GM12878 (cell line): ENCODE data around the gene FARS2. TPM values are rescaled to one million over a fixed set of nuclear protein-coding genes. Genes with fewer than 3 reads are reported as not detected.

Experiments used
- ATAC-seq: fragments of 200-7000 bp; cut with Tn5 transposase; 3 replicates; pipeline ENCODE4 v1.9.1; 2020; ENCODE audit warnings: mild to moderate bottlenecking, moderate library complexity
- BruUV-seq: library from RNA; stranded (reverse); fragments of 400-500 nt; replicated peaks from 2 replicates; lab custom pipeline; 2021; lab: Mats Ljungman, UMichigan
- CTCF ChIA-PET: fragments of 300-600 bp; sonication (Branson Sonifier 250); formaldehyde crosslinking; extraction: SDS; loops from one replicate; lab custom pipeline; 2021; ENCODE audit warnings: inconsistent platforms; lab: Yijun Ruan, JAX
- POLR2A ChIA-PET: fragments of 350-600 bp; formaldehyde crosslinking; extraction: SDS; loops from one replicate; lab custom pipeline; 2021; ENCODE audit warnings: inconsistent platforms; lab: Charles Lee
- RAD21 ChIA-PET: fragments of 300-600 bp; sonication (Branson Sonifier 250); formaldehyde crosslinking; loops from one replicate; lab custom pipeline; 2023; ENCODE audit warnings: antibody characterized with exemption; ENCODE audit not compliant: unreplicated experiment; lab: Charles Lee
- SMC1A ChIA-PET: fragments of 300-600 bp; sonication (Branson Sonifier 250); formaldehyde crosslinking; loops from one replicate; lab custom pipeline; 2023; ENCODE audit not compliant: unreplicated experiment, uncharacterized antibody; lab: Charles Lee
- DNase-seq: peaks from one replicate; pipeline ENCODE4 v3.0.0-alpha.2; 2011; ENCODE audit warnings: low read depth, low spot score
- FAIRE-seq: peaks from 3 replicates; lab custom pipeline; 2011; peaks lifted over from hg19 to GRCh38; lab: Jason Lieb, UNC
- H2AFZ ChIP-seq: 2 replicates; pipeline ENCODE4 v1.6.0; 2011; ENCODE audit warnings: low read depth, low read length, control low read depth; ENCODE audit not compliant: control insufficient read depth
- H3K27ac ChIP-seq: 2 replicates; pipeline ENCODE4 v1.5.1; 2011; ENCODE audit warnings: control low read depth; ENCODE audit not compliant: control insufficient read depth, insufficient read depth
- H3K27me3 ChIP-seq, 2 experiments: replicated peaks in 1 of 2; 2 replicates each; pipeline versions ENCODE4 v1.6.0 to v1.6.1; 2011; ENCODE audit warnings: low read length in 1 of 2; ENCODE audit not compliant: control insufficient read depth in 2 of 2, insufficient read depth in 2 of 2
- H3K36me3 ChIP-seq, 2 experiments: 2 replicates each; pipeline ENCODE4 v1.5.1; 2011; ENCODE audit warnings: low read length in 1 of 2; ENCODE audit not compliant: control insufficient read depth in 2 of 2, insufficient read depth in 2 of 2
- H3K4me1 ChIP-seq: 2 replicates; pipeline ENCODE4 v1.6.1; 2011; ENCODE audit warnings: mild to moderate bottlenecking, low read length, moderate library complexity, mixed read lengths; ENCODE audit not compliant: control insufficient read depth, insufficient read depth
- H3K4me2 ChIP-seq: 2 replicates; pipeline ENCODE4 v1.6.0; 2011; ENCODE audit warnings: control low read depth; ENCODE audit not compliant: control insufficient read depth, insufficient read depth
- H3K4me3 ChIP-seq: fragments of 200-600 bp; sonication (generic); 2 replicates; pipeline ENCODE4 v1.5.1; 2016
- H3K79me2 ChIP-seq: 2 replicates; pipeline ENCODE4 v1.6.0; 2011; ENCODE audit warnings: low read length; ENCODE audit not compliant: control insufficient read depth, insufficient read depth
- H3K9ac ChIP-seq: 2 replicates; pipeline ENCODE4 v1.8.0; 2011; ENCODE audit warnings: low read length, control low read depth, mixed read lengths; ENCODE audit not compliant: control insufficient read depth, insufficient read depth
- H3K9me3 ChIP-seq: replicated peaks from 3 replicates; pipeline ENCODE4 v1.5.1; 2011; ENCODE audit warnings: mild to moderate bottlenecking, low read length; ENCODE audit not compliant: control insufficient read depth, insufficient read depth
- H4K20me1 ChIP-seq: 2 replicates; pipeline ENCODE4 v1.6.0; 2011; ENCODE audit not compliant: control insufficient read depth, insufficient read depth
- BHLHE40 ChIP-seq, 2 experiments: fragments of 450-650 bp in 1 of 2; IDR thresholded peaks; 2 replicates each; pipeline ENCODE4 v1.6.1; 2011 to 2017; ENCODE audit warnings: low read depth in 2 of 2, borderline replicate concordance in 1 of 2, improper control_type of control experiment in 1 of 2, low read length in 1 of 2, mild to moderate bottlenecking in 1 of 2
- BRCA1 ChIP-seq: IDR thresholded peaks from 2 replicates; pipeline ENCODE4 v1.6.1; 2011; ENCODE audit warnings: low read depth, low read length, improper control_type of control experiment
- IRF3 ChIP-seq: fragments of 450-650 bp; IDR thresholded peaks from 2 replicates; pipeline ENCODE4 v1.6.1; 2014; ENCODE audit warnings: mild to moderate bottlenecking
- MEF2A ChIP-seq: IDR thresholded peaks from 2 replicates; pipeline ENCODE4 v1.6.1; 2011; ENCODE audit warnings: low read depth, mild to moderate bottlenecking, low read length, moderate library complexity; ENCODE audit not compliant: insufficient read depth
- NBN ChIP-seq: fragments of 450-650 bp; IDR thresholded peaks from 2 replicates; pipeline ENCODE4 v1.6.1; 2016
- PAX8 ChIP-seq: fragments of 450-650 bp; IDR thresholded peaks from 2 replicates; pipeline ENCODE4 v1.6.1; 2017; ENCODE audit warnings: mild to moderate bottlenecking, moderate library complexity
- PBX3 ChIP-seq: IDR thresholded peaks from 2 replicates; pipeline ENCODE4 v1.6.1; 2011; ENCODE audit warnings: mild to moderate bottlenecking, low read depth, low read length, moderate library complexity; ENCODE audit not compliant: insufficient replicate concordance
- POU2F2 ChIP-seq: IDR thresholded peaks from 3 replicates; pipeline ENCODE4 v1.6.1; 2011; ENCODE audit warnings: low read depth, mild to moderate bottlenecking, low read length, borderline replicate concordance
- PRDM15 ChIP-seq: fragments of 450-650 bp; formaldehyde crosslinking; IDR thresholded peaks from 2 replicates; pipeline ENCODE4 v1.4.0; 2020; ENCODE audit warnings: mild to moderate bottlenecking, moderate library complexity
- SMAD5 ChIP-seq: IDR thresholded peaks from 2 replicates; pipeline ENCODE4 v1.6.1; 2016; ENCODE audit warnings: antibody characterized with exemption, low read depth
- SMARCA5 ChIP-seq: fragments of 450-650 bp; IDR thresholded peaks from 2 replicates; pipeline ENCODE4 v1.6.1; 2017; ENCODE audit warnings: mild to moderate bottlenecking
- SUZ12 ChIP-seq: fragments of 200-600 bp; sonication (generic); IDR thresholded peaks from one replicate; pipeline ENCODE4 v1.6.1; 2018; ENCODE audit warnings: antibody characterized with exemption, mild to moderate bottlenecking; ENCODE audit not compliant: unreplicated experiment
- TCF7 ChIP-seq: IDR thresholded peaks from 2 replicates; pipeline ENCODE4 v1.6.1; 2014; ENCODE audit warnings: antibody characterized with exemption, borderline replicate concordance
- WGBS: methylation state at CpG from one replicate; pipeline ENCODE4 v1.1.6; 2016; ENCODE audit warnings: low lambda C conversion rate; ENCODE audit not compliant: insufficient replicate concordance, insufficient coverage; ENCODE audit errors: missing lambda C conversion rate; 5-methylcytosine and 5-hydroxymethylcytosine counted together
- in situ Hi-C: fragments of 300-500 bp; cut with MboI; formaldehyde crosslinking; loops from 9 replicates; pipeline ENCODE4 v1.14.3; 2018; ENCODE audit warnings: mixed read lengths
- intact Hi-C: fragments of 100-400 bp; cut with micrococcal nuclease; formaldehyde crosslinking; loops from one replicate; pipeline ENCODE4 v1.14.2; 2022; ENCODE audit not compliant: unreplicated experiment
- polyA plus RNA-seq, 11 experiments: library from polyadenylated mRNA; depleted of rRNA in 4 of 11; unstranded in 6 of 11; stranded (reverse) in 5 of 11; fragments of >200 nt; fragmentation: Nextera tagmentation in 4 of 11; fragmentation: Illumina TruSeq in 1 of 11; extraction: Ambion mirVana in 4 of 11; extraction: Trizol in 1 of 11; gene quantifications; 1 replicate in 1 of 11; 2 replicates in 10 of 11; pipeline versions ENCODE4 v1.2.1 to v1.2.3, GENCODE V29; 2011 to 2016; ENCODE audit warnings: inconsistent platforms in 2 of 11, missing spikeins in 2 of 11, low read depth in 1 of 11
- total RNA-seq, 4 experiments: library from RNA; depleted of rRNA in 3 of 4; stranded (reverse); fragments of >200 nt in 3 of 4; fragmentation: Illumina TruSeq in 1 of 4; extraction: Trizol in 1 of 4; gene quantifications; 2 replicates each; pipeline versions ENCODE4 v1.2.1 to v1.2.3, GENCODE V29; 2013 to 2021

FARS2 gene
- total and polyA plus RNA-seq, 10 of the 15 experiments (the other 5 are each of a cell fraction or from before 2014, with no cell fraction given): 16.8 to 46.7 (median 25.6) TPM

- no TSS peak for BruUV-seq
- peaks cover 26% of the 10 kb centered on the region for H3K4me1 ChIP-seq
Measured at GRCh38 chr6:5504078-5504477, 242.8 kb downstream of the FARS2 start.

More at GRCh38 chr6:5504078-5504477, 242.8 kb downstream of the FARS2 start:
- Histone ChIP-seq H3K27me3 (no peaks in the 10 kb centered on the region), H3K27ac (no peak overlapping the region), H3K9ac (no peak overlapping the region), H3K4me3 (no peak overlapping the region), H3K4me2 (no peak overlapping the region), H4K20me1 (no peaks in the 10 kb centered on the region), H2AFZ (no peak overlapping the region)
- no peak for ATAC-seq
- in situ Hi-C loops: no loop called here
- SMC1A ChIA-PET: interaction anchor here (1.8 to 8.0 kb wide), 6 partner anchors 9 to 63 kb away, joined by 3 to 101 read pairs (median 38); no protein-coding TSS in a partner anchor
- POLR2A ChIA-PET: interaction anchor here (0.7 kb wide), 1 partner anchor 240 kb away, joined by 7 read pairs; no protein-coding TSS in a partner anchor
- 100% methylated on average over 1 of the region's 1 CpG for WGBS
- CTCF ChIA-PET: interaction anchor here (1.1 to 4.8 kb wide), 2 partner anchors 12 to 33 kb away, joined by 3 to 43 read pairs; no protein-coding TSS in a partner anchor
- intact Hi-C loops: no loop called here
- no peak for DNase-seq
- TF ChIP-seq NBN (no peak), PRDM15 (CRISPR knock-in tag) (no peak), SMAD5 (no peak), IRF3 (no peak), POU2F2 (no peak), SMARCA5 (no peak), PAX8 (no peak), SUZ12 (no peak), TCF7 (no peak), BHLHE40 (IDR thresholded peaks at IDR 0.05; ENCODE audit: borderline replicate concordance in 1 of 2, low read depth in 2 of 2, low read length in 1 of 2) (no peak), PBX3 (no peak), MEF2A (no peak), BRCA1 (no peak)
- TF ChIP-seq, all 136 proteins: peak for 0
- FAIRE-seq: no peak
- RAD21 ChIA-PET: interaction anchor here (0.6 to 0.8 kb wide), 2 partner anchors 62 to 1042 kb away, joined by 3 read pairs; no protein-coding TSS in a partner anchor
- Histone ChIP-seq H3K79me2 (no peaks in the 10 kb centered on the region), H3K36me3 (no peaks in the 10 kb centered on the region), H3K9me3 (no peaks in the 10 kb centered on the region)
